ENCODE data around the gene VIT.

Gene VIT

DNA sequence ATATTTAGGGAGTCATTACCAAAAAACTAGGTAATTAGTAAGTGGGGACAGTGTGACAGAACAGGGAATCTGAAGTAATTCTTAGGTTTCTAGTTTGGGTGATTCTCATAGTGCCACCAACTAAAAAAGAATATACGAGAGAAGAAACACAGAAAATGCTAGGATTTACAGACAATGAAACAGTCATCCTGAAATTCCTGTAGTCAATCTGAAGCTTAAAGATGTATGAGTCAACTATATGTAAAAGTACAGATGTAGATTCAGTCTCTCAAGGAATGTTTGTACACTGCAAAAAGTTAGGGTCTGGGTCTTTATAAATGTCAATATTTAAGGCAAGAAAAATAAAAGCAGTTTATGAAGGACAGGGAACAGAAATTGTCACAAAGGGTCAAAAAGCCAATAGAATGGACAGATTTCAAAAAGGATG lies 162.9 kb downstream of the VIT start:
- TF ChIP-seq, protein P1, sequence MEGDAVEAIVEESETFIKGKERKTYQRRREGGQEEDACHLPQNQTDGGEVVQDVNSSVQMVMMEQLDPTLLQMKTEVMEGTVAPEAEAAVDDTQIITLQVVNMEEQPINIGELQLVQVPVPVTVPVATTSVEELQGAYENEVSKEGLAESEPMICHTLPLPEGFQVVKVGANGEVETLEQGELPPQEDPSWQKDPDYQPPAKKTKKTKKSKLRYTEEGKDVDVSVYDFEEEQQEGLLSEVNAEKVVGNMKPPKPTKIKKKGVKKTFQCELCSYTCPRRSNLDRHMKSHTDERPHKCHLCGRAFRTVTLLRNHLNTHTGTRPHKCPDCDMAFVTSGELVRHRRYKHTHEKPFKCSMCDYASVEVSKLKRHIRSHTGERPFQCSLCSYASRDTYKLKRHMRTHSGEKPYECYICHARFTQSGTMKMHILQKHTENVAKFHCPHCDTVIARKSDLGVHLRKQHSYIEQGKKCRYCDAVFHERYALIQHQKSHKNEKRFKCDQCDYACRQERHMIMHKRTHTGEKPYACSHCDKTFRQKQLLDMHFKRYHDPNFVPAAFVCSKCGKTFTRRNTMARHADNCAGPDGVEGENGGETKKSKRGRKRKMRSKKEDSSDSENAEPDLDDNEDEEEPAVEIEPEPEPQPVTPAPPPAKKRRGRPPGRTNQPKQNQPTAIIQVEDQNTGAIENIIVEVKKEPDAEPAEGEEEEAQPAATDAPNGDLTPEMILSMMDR (IDR thresholded peaks at IDR 0.05; ENCODE audit: insufficient read depth, low read length, missing control alignments) = no peak
- POLR2A ChIA-PET = no interaction called here
- no peak overlapping the region for H3K4me3 ChIP-seq (ENCODE audit: low read depth, low read length)
- DNase-seq (ENCODE audit: low read depth, low spot score) = no peak
- CTCF ChIA-PET = no interaction called here

DNA sequence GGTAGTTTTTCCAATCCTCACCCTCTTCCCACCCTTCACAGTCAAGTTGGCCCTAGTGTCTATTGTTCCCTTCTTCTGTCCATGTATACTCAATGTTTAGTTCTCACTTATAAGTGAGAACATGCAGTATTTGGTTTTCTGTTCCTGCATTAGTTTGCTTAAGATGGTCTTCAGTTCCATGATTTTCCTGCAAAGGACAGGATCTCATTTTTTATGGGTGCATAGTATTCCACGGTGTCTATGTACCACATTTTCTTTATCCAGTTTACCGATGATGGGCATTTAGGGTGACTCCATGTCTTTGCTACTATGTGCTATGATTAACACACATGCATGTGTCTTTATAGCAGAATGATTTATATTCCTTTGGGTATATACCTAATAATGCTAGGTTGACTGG lies 165.4 kb downstream of the VIT start:
- ChIA-PET CTCF (no interaction called here), POLR2A (no interaction called here)
- DNase-seq (ENCODE audit: low read depth, low spot score) = no peak
- TF ChIP-seq, protein P1 (IDR thresholded peaks at IDR 0.05; ENCODE audit: insufficient read depth, low read length, missing control alignments) = no peak
- no peak overlapping the region for H3K4me3 ChIP-seq (ENCODE audit: low read depth, low read length)

Data from AG04449 (cell line).